GM19467 (cell line): ENCODE measurements around the gene RNF5.
"Not testable (repeated sequence)": the region's sequence is repeated elsewhere in the genome, so short reads cannot be mapped to it uniquely, and the experiment has no call there.

Source experiments
- ATAC-seq: cut with Tn5 transposase; IDR thresholded peaks from one replicate; pipeline ENCODE4 v1.9.1; 2021; ENCODE audit warnings: mild to moderate bottlenecking, moderate library complexity; ENCODE audit not compliant: unreplicated experiment

RNF5 gene

GRCh38 chr6:32203426-32204267, 25.4 kb downstream of the RNF5 start:
- no peak for ATAC-seq

GRCh38 chr6:32204268-32204715, 26.1 kb downstream of the RNF5 start:
- no peak for ATAC-seq

GRCh38 chr6:32208996-32209395, 30.8 kb downstream of the RNF5 start:
- ATAC-seq, result no peak

- ATAC-seq, result no peak
Observed at GRCh38 chr6:32210191-32210601, 32.0 kb downstream of the RNF5 start.

GRCh38 chr6:32211432-32211831, 33.2 kb downstream of the RNF5 start:
- ATAC-seq, result not testable (repeated sequence)

- ATAC-seq, result no peak
Observed at GRCh38 chr6:32212076-32212760, 34.0 kb downstream of the RNF5 start.

DNA sequence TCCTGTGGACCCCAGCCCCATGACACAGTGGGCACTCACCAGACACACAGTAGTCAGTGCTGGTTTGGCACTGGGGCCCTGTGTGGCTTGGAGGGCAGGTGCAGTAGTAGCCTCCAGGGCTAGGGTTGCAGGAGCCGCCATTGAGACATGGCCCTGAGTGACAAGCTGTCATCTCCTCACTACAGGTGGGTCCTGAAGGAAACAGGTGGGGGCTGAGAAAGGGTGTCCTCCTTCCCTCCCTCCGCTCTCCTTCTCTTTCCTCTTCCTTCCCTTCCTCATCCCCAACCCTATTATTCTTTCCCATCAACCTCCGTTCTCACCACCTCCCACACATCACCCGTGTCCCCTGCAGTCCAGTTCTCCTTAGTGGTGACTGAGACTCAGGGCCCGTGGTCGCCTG, 35.4 kb downstream of the RNF5 start:
- no peak for ATAC-seq

DNA sequence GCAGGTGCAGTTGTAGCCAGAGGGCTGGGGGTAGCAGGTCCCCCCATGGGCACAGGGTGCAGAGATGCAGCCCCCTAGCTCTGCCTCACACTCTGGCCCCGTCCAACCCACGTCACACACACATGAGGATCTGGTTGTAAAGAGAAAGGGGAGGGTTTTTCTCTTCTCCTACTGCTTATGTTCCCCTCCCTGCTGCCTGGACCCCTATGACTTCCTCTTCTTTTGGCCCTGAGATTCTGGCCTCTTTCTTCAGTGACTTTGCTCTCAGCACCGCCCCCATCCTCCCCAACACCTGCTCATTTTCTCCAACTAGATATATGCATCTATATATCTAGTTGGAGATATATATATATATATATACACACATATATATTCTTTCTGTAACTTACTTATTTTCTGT, 35.9 kb downstream of the RNF5 start:
- ATAC-seq, result no peak

- ATAC-seq, result no peak
Observed at GRCh38 chr6:32215617-32216016, 37.4 kb downstream of the RNF5 start.

- ATAC-seq, result no peak
Observed at GRCh38 chr6:32216285-32216684, 38.1 kb downstream of the RNF5 start.

DNA sequence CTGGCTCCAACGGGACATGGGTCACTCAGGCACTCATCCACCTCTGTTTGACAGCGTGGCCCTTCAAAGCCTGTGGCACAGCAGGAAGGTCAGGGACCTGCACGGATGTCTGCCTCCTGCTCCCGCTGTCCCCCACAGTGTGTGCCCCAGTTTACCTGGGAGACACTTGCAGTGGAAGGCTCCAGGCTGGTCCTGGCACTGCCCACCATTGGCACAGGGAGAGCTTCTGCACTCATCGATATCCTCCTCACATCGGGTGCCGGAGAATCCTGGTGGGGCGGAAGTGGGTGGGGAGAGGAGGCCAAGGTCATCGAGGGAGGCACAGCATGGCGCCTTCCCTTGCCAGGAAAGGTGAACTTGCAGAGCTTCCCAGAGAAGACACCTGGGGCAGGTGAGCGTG, 38.8 kb downstream of the RNF5 start:
- ATAC-seq, result no peak

GRCh38 chr6:32218167-32218566, 40.0 kb downstream of the RNF5 start:
- no peak for ATAC-seq

DNA sequence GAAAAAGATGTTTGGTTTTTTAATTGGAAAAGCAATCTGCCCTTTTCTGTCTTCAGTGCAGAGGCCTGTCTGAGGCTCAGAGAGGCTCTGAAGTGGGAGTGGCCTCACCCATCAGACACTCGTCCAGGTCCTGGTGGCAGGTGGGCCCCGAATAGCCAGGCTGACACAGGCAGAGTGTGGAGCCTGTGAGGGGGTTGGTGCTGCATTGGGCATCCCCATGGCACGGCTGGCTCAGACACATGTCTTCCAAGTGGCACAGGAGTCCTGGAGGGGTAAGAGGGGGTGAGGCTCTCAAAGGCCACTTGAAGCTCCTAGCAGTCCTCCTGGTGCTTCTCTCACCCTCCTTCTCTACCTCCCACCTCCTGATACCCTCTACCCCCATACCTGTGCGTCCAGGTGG, 41.8 kb downstream of the RNF5 start:
- ATAC-seq, result no peak

DNA sequence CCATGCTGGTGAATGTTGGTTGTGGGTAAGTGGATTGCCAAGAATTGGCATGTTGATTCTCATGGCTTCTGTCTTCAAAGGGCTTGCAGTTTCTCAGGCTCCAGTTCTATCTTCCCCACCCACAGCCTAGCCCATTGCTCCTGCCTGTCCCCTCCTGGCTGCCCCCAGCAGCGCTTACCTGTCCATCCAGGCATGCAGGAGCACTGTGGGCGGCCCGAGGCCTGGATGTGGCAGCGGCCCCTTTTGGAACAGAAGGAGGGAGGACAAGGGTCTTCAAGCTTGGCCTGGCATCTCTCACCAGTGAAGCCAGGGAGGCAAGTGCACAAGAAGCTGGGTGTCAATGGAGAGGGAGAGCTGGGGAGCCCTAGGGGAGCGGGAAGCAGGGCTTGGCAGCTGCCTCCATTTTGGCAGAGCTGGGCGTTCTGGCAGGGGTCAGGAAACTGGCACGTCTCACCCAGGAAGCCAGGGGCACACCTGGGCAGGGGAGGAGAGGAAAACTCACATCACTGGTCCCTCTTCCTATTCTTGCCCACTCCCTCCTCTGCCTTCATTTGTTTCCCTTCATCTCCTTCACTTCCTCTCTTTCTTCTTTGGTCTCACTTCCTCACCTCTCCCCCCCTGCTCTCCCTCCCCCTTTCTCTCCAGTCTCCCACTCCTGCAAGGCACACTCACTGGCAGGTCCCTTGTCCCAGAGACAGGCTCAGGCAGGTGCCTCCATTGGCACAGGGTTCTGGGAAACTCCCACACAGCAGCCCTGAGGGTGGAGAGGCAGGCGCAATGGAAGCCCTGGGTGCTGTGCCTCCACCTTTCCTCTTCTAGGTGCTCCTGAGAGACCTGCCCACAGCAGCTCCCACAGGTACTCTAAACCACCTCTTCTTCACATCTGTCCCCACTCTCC, 44.4 kb downstream of the RNF5 start:
- no peak for ATAC-seq

GRCh38 chr6:32223258-32224235, 45.3 kb downstream of the RNF5 start, which contains the start of gene NOTCH4:
TSS of gene NOTCH4 (minus strand) at chr6:32224067. CDS start at chr6:32223928, 139 bp downstream.
- no peak for ATAC-seq

- ATAC-seq, result peak; percentile 51
Observed at GRCh38 chr6:32224696-32225095, 46.5 kb downstream of the RNF5 start.

DNA sequence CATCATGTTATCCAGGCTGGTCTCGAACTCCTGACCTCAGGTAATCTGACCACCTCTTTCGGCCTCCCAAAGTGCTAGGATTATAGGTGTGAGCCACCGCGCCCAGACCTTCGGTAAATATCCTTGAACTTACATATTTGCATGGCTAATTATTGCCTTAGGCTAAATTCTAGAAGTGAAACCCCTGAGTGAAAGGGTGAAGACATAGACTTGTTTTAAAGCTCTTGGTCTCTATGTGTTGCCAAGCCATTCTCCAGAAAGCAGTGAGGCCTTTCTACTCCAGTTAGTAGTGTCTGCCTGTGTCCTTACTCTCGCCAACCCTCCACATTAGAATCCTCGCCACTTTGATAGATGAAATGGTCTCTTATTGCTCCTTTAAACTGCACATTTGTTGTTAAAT, 48.2 kb downstream of the RNF5 start:
- no peak for ATAC-seq
